Fibroblast of lung (primary cell): ENCODE measurements around the gene DNAJC11. TPM values are rescaled to one million over a fixed set of nuclear protein-coding genes. Genes with fewer than 3 reads are reported as not detected.

Source experiments
- DNase-seq, 2 donors: peaks; one replicate each; pipeline versions ENCODE4 v3.0.0 to v3.0.0-alpha.2; 2010; ENCODE audit warnings: low read depth in 2 of 2
- H2AFZ ChIP-seq: 2 replicates; pipeline ENCODE4 v1.5.1; 2012; ENCODE audit warnings: low read length, control low read depth, inconsistent platforms
- H3K27ac ChIP-seq: 2 replicates; pipeline ENCODE4 v1.5.1; 2011; ENCODE audit warnings: low read length, control low read depth; ENCODE audit not compliant: insufficient read depth
- H3K27me3 ChIP-seq: 2 replicates; pipeline ENCODE4 v1.5.1; 2011; ENCODE audit warnings: mild to moderate bottlenecking, low read length; ENCODE audit not compliant: control insufficient read depth, insufficient read depth
- H3K36me3 ChIP-seq: 2 replicates; pipeline ENCODE4 v1.5.1; 2011; ENCODE audit warnings: low read length; ENCODE audit not compliant: control insufficient read depth, insufficient read depth
- H3K4me1 ChIP-seq: 2 replicates; pipeline ENCODE4 v1.5.1; 2011; ENCODE audit warnings: low read length; ENCODE audit not compliant: control insufficient read depth, insufficient read depth; ENCODE audit errors: extremely low read depth
- H3K4me2 ChIP-seq: 2 replicates; pipeline ENCODE4 v1.5.1; 2011; ENCODE audit warnings: low read length, control low read depth; ENCODE audit not compliant: insufficient read depth; ENCODE audit errors: extremely low read depth
- H3K4me3 ChIP-seq, 4 experiments: fragments of 200-600 bp in 1 of 4; sonication (generic) in 1 of 4; replicated peaks in 1 of 4; 2 replicates each; pipeline ENCODE4 v1.5.1; 2011 to 2016; ENCODE audit warnings: low read length in 4 of 4, low read depth in 3 of 4, mild to moderate bottlenecking in 3 of 4, control low read depth in 2 of 4, inconsistent platforms in 1 of 4, mixed read lengths in 1 of 4; ENCODE audit not compliant: insufficient read depth in 1 of 4; ENCODE audit errors: control extremely low read depth in 1 of 4
- H3K79me2 ChIP-seq: 2 replicates; pipeline ENCODE4 v1.5.1; 2012; ENCODE audit warnings: mild to moderate bottlenecking, low read length, inconsistent platforms; ENCODE audit not compliant: control insufficient read depth, insufficient read depth
- H3K9ac ChIP-seq: 2 replicates; pipeline ENCODE4 v1.5.1; 2011; ENCODE audit warnings: mild to moderate bottlenecking, low read length, control low read depth; ENCODE audit not compliant: insufficient read depth
- H3K9me3 ChIP-seq: 2 replicates; pipeline ENCODE4 v1.5.1; 2012; ENCODE audit warnings: low read depth, low read length; ENCODE audit not compliant: control insufficient read depth, insufficient read depth
- H4K20me1 ChIP-seq: 2 replicates; pipeline ENCODE4 v1.5.1; 2011; ENCODE audit warnings: low read length; ENCODE audit not compliant: control insufficient read depth, insufficient read depth; ENCODE audit errors: extremely low read depth
- EZH2 ChIP-seq: IDR thresholded peaks from 2 replicates; pipeline ENCODE4 v1.5.1; 2012; ENCODE audit warnings: low read length, control low read depth, mild to moderate bottlenecking; ENCODE audit errors: missing control alignments
- polyA plus RNA-seq, 2 donors: library from polyadenylated mRNA; depleted of rRNA in 1 of 2; stranded (reverse) in 1 of 2; unstranded in 1 of 2; fragments of >200 nt; gene quantifications; 2 replicates each; pipeline ENCODE4 v1.2.1, GENCODE V29; 2011 to 2012; ENCODE audit warnings: missing spikeins in 1 of 2
- total RNA-seq: library from RNA; depleted of rRNA; stranded (reverse); fragments of >200 nt; gene quantifications from 2 replicates; pipeline ENCODE4 v1.2.1, GENCODE V29; 2014
- TF ChIP-seq, protein P1 (sequence below), 2 donors: IDR thresholded peaks in 1 of 2; conservative IDR thresholded peaks in 1 of 2; 1 replicate in 1 of 2; 2 replicates in 1 of 2; pipeline ENCODE4 v1.5.1; 2011 to 2012; ENCODE audit warnings: low read length in 2 of 2, control low read depth in 1 of 2, inconsistent platforms in 1 of 2, low read depth in 1 of 2, mild to moderate bottlenecking in 1 of 2

The DNAJC11 gene
- total and polyA plus RNA-seq, 2 donors (not counting 1 experiment from before 2014, with no cell fraction given), result 31.8 to 35.2 TPM

- peak within 1 kb of the TSS; percentile 76 for H3K9ac ChIP-seq
- H3K27me3 ChIP-seq, result no peaks in the 10 kb centered on the region
- no peaks in the 10 kb centered on the region for H3K36me3 ChIP-seq
- H4K20me1 ChIP-seq, result no peaks in the 10 kb centered on the region
- H3K9me3 ChIP-seq, result no peaks in the 10 kb centered on the region
- H3K4me2 ChIP-seq, result peak within 1 kb of the TSS; percentile 84
- peak within 1 kb of the TSS; percentile 69 to 97 (median 82) for H3K4me3 ChIP-seq
- TF ChIP-seq EZH2, result no peak
- TF ChIP-seq, protein P1, sequence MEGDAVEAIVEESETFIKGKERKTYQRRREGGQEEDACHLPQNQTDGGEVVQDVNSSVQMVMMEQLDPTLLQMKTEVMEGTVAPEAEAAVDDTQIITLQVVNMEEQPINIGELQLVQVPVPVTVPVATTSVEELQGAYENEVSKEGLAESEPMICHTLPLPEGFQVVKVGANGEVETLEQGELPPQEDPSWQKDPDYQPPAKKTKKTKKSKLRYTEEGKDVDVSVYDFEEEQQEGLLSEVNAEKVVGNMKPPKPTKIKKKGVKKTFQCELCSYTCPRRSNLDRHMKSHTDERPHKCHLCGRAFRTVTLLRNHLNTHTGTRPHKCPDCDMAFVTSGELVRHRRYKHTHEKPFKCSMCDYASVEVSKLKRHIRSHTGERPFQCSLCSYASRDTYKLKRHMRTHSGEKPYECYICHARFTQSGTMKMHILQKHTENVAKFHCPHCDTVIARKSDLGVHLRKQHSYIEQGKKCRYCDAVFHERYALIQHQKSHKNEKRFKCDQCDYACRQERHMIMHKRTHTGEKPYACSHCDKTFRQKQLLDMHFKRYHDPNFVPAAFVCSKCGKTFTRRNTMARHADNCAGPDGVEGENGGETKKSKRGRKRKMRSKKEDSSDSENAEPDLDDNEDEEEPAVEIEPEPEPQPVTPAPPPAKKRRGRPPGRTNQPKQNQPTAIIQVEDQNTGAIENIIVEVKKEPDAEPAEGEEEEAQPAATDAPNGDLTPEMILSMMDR (conservative IDR thresholded peaks at IDR 0.05 in 1 of 2, IDR thresholded peaks at IDR 0.05 in 1 of 2; ENCODE audit: low read depth in 1 of 2, low read length in 2 of 2), result no peak
- H3K4me1 ChIP-seq, result peaks cover 3% of the 10 kb centered on the region
- H2AFZ ChIP-seq, result peak within 1 kb of the TSS; percentile 95
- peak within 1 kb of the TSS; percentile 78 for H3K27ac ChIP-seq
- peaks cover 38% of the 10 kb centered on the region for H3K79me2 ChIP-seq
- DNase-seq, result peak; percentile 98 to 99
Observed at GRCh38 chr1:6613361-6614018, 88.1 kb downstream of the DNAJC11 start, which contains the start of gene PHF13. PHF13 (plus strand) TSS chr1:6613731; CDS start chr1:6614067, 336 bp downstream.

- Histone ChIP-seq H3K79me2 (peaks cover 32% of the 10 kb centered on the region), H3K36me3 (no peaks in the 10 kb centered on the region), H2AFZ (peak overlapping the region; percentile 95), H3K4me2 (peak overlapping the region; percentile 84), H3K9me3 (no peaks in the 10 kb centered on the region), H3K9ac (peak overlapping the region; percentile 69), H3K4me1 (peaks cover 3% of the 10 kb centered on the region), H3K27ac (peak overlapping the region; percentile 78), H3K27me3 (no peaks in the 10 kb centered on the region), H4K20me1 (no peaks in the 10 kb centered on the region), H3K4me3 (peak overlapping the region; percentile 69 to 97 (median 82))
- TF ChIP-seq, protein P1 (conservative IDR thresholded peaks at IDR 0.05 in 1 of 2, IDR thresholded peaks at IDR 0.05 in 1 of 2; ENCODE audit: low read depth in 1 of 2, low read length in 2 of 2), result no peak
- no peak for TF ChIP-seq EZH2
- DNase-seq, result peak; percentile 31 to 49
Observed at GRCh38 chr1:6612641-6613360, 88.8 kb downstream of the DNAJC11 start.

DNA sequence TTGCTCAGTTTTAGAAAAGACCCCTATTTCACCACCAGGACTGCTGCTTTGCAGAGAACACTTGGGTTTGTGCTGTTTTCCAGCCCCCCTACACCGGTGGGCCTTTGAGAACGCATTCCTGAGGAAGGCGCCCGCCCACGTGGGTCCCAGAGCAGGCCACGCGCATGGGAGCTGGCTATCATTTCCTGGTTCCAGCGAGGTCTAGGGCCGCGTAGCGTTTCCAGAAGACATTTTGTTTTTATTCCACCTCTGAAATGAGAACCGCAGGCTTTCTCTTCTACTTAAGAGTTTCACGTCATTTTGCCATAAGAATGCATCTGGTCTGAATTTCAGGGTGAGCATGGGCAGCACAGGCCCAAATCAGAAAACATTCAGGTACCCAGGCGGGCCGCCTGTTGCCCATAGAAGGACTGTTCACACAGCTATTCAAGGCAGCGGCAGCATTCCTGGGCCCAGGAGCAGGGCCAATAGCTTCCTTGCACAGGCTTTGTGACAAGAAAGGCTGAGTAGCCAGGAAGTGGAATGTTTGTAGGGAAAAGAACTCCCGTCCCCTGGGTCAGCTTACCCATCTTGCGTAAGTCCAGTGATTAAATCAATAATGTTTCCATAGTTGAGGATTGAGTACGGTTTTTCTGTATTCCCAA, 97.6 kb downstream of the DNAJC11 start:
- H3K4me2 ChIP-seq, result peak overlapping the region; percentile 90
- H3K4me1 ChIP-seq, result peaks cover 11% of the 10 kb centered on the region
- H3K79me2 ChIP-seq, result peaks cover 33% of the 10 kb centered on the region
- H3K4me3 ChIP-seq, result peak overlapping the region; percentile 52 to 99 (median 60)
- peak overlapping the region; percentile 97 for H3K27ac ChIP-seq
- TF ChIP-seq, protein P1 (conservative IDR thresholded peaks at IDR 0.05 in 1 of 2, IDR thresholded peaks at IDR 0.05 in 1 of 2; ENCODE audit: low read depth in 1 of 2, low read length in 2 of 2), result no peak
- no peak for TF ChIP-seq EZH2
- no peaks in the 10 kb centered on the region for H3K27me3 ChIP-seq
- H2AFZ ChIP-seq, result peak overlapping the region; percentile 59
- peak; percentile 83 to 92 for DNase-seq
- H3K9ac ChIP-seq, result peak overlapping the region; percentile 89
- H3K9me3 ChIP-seq, result no peaks in the 10 kb centered on the region
- H4K20me1 ChIP-seq, result no peaks in the 10 kb centered on the region
- H3K36me3 ChIP-seq, result peaks cover 5% of the 10 kb centered on the region
